ENCODE measurements around the gene TBX10. TPM values are rescaled to one million over a fixed set of nuclear protein-coding genes. Genes with fewer than 3 reads are reported as not detected.
"Not testable (repeated sequence)": the region's sequence is repeated elsewhere in the genome, so short reads cannot be mapped to it uniquely, and the experiment has no call there.

TBX10 gene
- polyA plus RNA-seq, 1 donor, result 4.9 TPM

DNA sequence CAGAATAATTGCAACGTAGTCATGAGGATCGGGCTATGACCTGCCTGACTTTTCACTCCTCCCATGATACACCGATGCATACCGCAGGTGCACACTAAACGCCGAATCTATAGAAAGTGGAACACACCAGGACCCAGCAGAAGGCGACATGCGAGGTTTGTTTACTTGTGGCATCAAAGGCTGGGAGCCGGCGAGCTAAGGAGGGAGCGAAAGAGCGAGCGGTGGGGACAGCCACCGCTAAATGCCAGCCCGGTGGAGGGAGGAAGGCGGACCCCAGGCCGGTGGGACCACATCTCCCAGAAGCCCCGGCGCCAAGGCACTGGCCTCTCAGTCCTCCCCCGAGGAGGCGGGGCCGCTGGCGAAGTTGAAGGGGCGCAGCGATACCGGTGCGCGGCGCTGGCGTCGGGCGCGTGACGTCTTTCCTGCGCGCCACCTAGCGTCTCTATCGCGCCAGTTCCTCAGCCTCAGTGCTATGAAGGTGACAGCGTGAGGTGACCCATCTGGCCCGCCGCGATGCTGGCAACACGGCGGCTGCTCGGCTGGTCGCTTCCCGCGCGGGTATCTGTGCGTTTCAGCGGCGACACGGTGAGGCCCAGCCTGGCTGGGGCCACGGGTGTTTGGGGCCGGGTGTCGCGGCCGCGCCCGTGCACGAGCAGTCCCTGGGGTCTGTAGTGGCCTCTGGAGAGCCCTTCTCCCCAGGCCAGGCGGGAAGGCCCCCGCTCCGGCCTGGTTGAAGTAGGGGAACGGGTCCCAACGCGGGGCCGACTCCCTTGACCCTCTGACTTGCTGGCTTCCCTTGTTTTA is 32.9 kb downstream of the TBX10 start, which contains the start of gene NDUFV1:
NDUFV1 (plus strand) TSS at position 445 of the 804 bp plus-strand sequence; CDS start at position 514, 69 bp downstream.
- Histone ChIP-seq H3K27me3 (ENCODE audit: control insufficient read depth, insufficient read depth, low read length) (no peaks in the 10 kb centered on the region), H3K4me1 (ENCODE audit: control insufficient read depth, insufficient read depth, low read length) (peaks cover 9% of the 10 kb centered on the region), H3K27ac (ENCODE audit: low read length) (peak within 1 kb of the TSS; percentile 59), H3K9me3 (ENCODE audit: control insufficient read depth, low read depth, low read length) (no peaks in the 10 kb centered on the region), H3K4me3 (ENCODE audit: low read length) (peak within 1 kb of the TSS; percentile 83), H3K36me3 (ENCODE audit: control insufficient read depth, insufficient read depth, low read length) (peaks cover 32% of the 10 kb centered on the region)
- WGBS (ENCODE audit: insufficient coverage, low lambda C conversion rate), result no CpG with 5 or more reads among the region's 69 CpGs
- peak; percentile 96 to 97 for DNase-seq

DNA sequence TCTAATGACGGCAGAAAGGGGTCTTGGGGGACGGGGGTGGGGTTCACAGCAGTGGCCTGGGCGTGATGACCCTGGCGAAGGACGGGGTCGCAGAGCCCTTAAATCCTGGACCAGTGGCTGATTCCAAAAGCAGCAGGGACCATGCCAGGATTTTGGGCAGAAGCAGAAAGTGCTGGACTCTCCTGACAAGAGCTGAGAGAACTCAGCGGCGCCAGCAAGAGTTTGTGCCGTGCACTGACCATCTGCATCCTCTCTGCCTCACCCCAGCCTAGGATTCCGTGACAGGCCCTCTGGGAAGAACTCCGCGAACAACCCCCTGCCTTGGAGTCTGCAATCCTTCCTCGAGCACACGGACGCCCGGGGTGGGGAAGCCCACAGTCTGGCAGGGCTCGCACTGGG is 33.5 kb downstream of the TBX10 start:
- H3K27ac ChIP-seq (ENCODE audit: low read length), result peak overlapping the region; percentile 37
- no CpG with 5 or more reads among the region's 17 CpGs for WGBS (ENCODE audit: insufficient coverage, low lambda C conversion rate)
- peaks cover 9% of the 10 kb centered on the region for H3K4me1 ChIP-seq (ENCODE audit: control insufficient read depth, insufficient read depth, low read length)
- peaks cover 27% of the 10 kb centered on the region for H3K36me3 ChIP-seq (ENCODE audit: control insufficient read depth, insufficient read depth, low read length)
- DNase-seq, result no peak
- H3K9me3 ChIP-seq (ENCODE audit: control insufficient read depth, low read depth, low read length), result no peaks in the 10 kb centered on the region
- no peaks in the 10 kb centered on the region for H3K27me3 ChIP-seq (ENCODE audit: control insufficient read depth, insufficient read depth, low read length)
- H3K4me3 ChIP-seq (ENCODE audit: low read length), result peak overlapping the region; percentile 83

DNA sequence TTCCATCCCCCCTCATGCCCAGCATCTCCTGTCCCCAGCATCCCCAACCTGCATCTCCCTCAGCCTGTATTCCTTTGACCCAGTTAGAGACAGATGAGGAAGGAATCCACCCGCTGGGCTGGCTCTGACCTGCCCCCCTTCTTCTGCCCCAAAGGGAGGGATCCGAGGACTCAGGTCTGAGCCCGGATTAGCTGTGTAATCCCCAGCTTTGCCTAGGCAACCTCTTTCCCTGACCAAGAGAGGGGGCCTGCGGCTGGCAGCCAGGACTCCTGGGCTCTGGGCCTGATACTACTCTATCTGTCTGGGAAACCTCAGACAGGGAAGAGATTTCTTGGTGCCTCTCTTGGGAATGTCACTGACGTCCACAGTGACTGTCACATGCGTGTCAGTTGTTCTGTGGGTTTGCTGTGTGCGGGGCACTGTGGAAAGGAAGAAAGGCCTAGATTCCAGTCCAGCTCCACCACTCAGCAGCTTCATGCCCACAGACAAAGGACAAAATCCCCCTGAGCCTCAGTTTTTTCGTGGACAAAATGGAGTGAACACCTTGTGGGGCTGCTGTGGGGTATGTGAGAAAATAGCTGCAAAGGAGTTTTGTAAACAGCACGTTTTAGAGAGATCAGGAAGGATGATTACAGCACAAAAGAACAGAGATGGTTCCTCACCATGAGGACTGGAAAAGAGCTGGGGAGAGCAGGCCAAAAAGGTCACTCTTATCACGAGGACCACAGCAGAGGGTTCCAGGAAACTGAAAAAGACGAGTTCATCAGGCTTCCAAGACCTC is 34.1 kb downstream of the TBX10 start:
- H3K27ac ChIP-seq (ENCODE audit: low read length), result no peak overlapping the region
- H3K36me3 ChIP-seq (ENCODE audit: control insufficient read depth, insufficient read depth, low read length), result peaks cover 20% of the 10 kb centered on the region
- no peak for DNase-seq
- peaks cover 9% of the 10 kb centered on the region for H3K4me1 ChIP-seq (ENCODE audit: control insufficient read depth, insufficient read depth, low read length)
- H3K27me3 ChIP-seq (ENCODE audit: control insufficient read depth, insufficient read depth, low read length), result no peaks in the 10 kb centered on the region
- H3K4me3 ChIP-seq (ENCODE audit: low read length), result no peak overlapping the region
- no peaks in the 10 kb centered on the region for H3K9me3 ChIP-seq (ENCODE audit: control insufficient read depth, low read depth, low read length)
- 40% methylated on average over 1 of the region's 11 CpGs for WGBS (ENCODE audit: insufficient coverage, low lambda C conversion rate)

DNA sequence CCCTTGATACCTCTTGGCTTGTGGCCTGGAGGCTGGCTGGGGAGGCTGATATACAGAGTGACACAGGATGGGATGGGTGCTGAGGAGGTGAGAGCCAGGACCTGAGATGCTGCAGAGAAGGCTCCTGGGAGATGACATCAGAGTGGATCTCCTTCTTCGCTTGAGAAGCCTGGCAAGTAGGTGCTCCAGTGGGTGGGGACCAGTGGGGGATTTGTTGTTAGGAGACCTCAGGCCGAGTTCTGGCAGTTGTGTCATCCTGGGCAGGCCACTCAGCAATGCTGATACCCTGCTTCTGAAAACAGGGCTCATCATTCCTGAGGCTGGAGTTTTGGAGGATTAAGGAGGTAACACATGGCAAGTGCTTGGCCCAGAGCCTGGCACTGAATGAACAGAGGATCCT is 34.7 kb downstream of the TBX10 start:
- no peaks in the 10 kb centered on the region for H3K27me3 ChIP-seq (ENCODE audit: control insufficient read depth, insufficient read depth, low read length)
- H3K9me3 ChIP-seq (ENCODE audit: control insufficient read depth, low read depth, low read length), result no peaks in the 10 kb centered on the region
- H3K4me1 ChIP-seq (ENCODE audit: control insufficient read depth, insufficient read depth, low read length), result peaks cover 13% of the 10 kb centered on the region
- H3K27ac ChIP-seq (ENCODE audit: low read length), result no peak overlapping the region
- H3K4me3 ChIP-seq (ENCODE audit: low read length), result no peak overlapping the region
- DNase-seq, result no peak
- no CpG with 5 or more reads among the region's 2 CpGs for WGBS (ENCODE audit: insufficient coverage, low lambda C conversion rate)
- peaks cover 16% of the 10 kb centered on the region for H3K36me3 ChIP-seq (ENCODE audit: control insufficient read depth, insufficient read depth, low read length)

DNA sequence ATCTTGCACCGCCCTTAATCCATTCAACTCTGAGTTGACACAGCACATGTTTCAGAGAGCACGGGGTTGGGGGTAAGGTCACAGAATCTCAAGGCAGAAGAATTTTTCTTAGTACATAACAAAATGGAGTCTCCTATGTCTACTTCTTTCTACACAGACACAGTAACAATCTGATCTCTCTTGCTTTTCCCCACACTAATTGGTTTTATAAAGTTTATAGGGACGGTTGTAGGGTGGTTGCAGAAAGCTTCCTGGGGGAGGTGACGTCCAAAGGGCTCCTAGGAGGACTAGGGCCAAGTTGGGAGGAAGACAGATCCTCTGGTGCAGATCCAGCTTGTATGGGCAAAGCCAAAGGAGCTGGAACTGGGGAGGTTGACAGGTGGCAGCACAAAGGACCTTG is 35.4 kb downstream of the TBX10 start:
- not testable (repeated sequence) for H3K27me3 ChIP-seq (ENCODE audit: control insufficient read depth, insufficient read depth, low read length); H3K4me3 ChIP-seq (ENCODE audit: low read length); H3K27ac ChIP-seq (ENCODE audit: low read length); H3K9me3 ChIP-seq (ENCODE audit: control insufficient read depth, low read depth, low read length); H3K36me3 ChIP-seq (ENCODE audit: control insufficient read depth, insufficient read depth, low read length); DNase-seq
- peaks cover 13% of the 10 kb centered on the region for H3K4me1 ChIP-seq (ENCODE audit: control insufficient read depth, insufficient read depth, low read length)
- no CpG with 5 or more reads among the region's 4 CpGs for WGBS (ENCODE audit: insufficient coverage, low lambda C conversion rate)

DNA sequence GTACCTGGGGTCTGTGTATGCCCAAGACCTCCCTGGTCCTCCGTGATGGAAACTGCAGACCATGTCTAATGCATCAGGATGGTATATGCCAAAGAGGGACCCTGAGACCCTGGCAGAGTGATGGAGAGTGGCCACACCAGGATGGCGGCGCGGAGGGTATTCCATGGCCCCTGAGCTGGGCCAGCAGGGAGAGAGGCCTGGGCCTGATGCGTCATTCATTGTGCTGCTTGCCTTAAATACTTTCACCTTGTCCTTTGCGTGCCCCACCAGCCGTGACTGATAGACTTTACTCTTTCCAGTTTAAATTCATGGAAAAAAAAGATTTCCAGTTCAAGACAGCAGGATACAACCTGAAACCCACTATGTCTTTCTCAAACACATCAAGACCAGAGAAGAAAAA is 38.5 kb downstream of the TBX10 start:
- Histone ChIP-seq H3K36me3 (ENCODE audit: control insufficient read depth, insufficient read depth, low read length) (no peaks in the 10 kb centered on the region), H3K27me3 (ENCODE audit: control insufficient read depth, insufficient read depth, low read length) (no peaks in the 10 kb centered on the region), H3K4me3 (ENCODE audit: low read length) (no peak overlapping the region), H3K9me3 (ENCODE audit: control insufficient read depth, low read depth, low read length) (peaks cover 7% of the 10 kb centered on the region), H3K4me1 (ENCODE audit: control insufficient read depth, insufficient read depth, low read length) (peaks cover 4% of the 10 kb centered on the region), H3K27ac (ENCODE audit: low read length) (no peak overlapping the region)
- DNase-seq, result no peak
- no CpG with 5 or more reads among the region's 7 CpGs for WGBS (ENCODE audit: insufficient coverage, low lambda C conversion rate)

DNA sequence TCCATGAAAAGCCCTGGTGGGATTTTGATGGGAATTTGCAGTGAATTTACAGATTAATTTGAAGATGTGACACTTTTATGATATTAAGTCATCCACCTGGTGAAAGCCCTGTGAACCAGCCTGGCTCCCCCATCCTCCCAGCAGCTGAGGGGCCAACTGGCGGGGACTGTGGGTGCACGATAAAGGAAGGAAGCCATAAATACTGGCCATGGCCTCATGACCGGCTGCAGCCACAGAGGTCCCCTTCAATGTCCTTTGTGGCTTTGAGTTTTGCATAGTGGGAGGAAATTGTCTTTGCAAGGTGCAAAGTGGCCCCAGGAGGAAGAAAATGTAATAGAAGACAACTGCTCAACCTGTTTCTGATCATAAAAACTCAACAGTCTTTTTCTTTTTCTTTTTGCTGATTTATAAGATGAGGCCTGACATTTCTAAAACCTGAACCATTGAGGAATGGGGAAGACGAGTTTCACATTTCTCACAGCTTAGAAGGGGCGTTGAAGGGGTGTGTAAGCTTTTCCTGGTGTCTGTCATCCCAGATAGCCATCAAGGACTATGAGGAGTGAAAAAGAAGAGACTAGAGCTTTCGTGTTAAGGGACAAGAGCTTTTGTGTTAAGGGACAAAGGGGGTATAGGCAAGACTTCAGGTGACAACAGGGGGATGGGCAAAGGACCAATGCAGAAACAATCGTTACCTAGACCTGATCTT is 39.1 kb downstream of the TBX10 start:
- DNase-seq, result peak in 1 of 2 donors; percentile 40
- 79% methylated on average over 2 of the region's 7 CpGs for WGBS (ENCODE audit: insufficient coverage, low lambda C conversion rate)
- H3K27ac ChIP-seq (ENCODE audit: low read length), result no peak overlapping the region

DNA sequence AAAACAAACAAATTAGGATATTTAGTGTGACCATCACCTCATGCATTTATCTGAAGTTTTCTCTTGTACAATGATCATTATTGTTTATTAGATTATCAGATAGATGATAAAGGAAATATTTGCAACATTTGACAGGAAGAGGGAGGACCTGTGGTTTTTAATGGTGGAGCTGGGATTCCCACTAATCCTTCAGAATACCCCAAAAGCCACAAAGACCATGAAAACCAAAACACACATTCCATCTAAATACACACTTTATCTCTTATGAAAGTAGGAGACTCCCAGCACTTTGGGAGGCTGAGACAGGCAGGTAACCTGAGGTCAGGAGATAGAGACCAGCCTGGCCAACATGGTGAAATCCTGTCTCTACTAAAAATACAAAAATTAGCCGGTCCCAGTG is 40.4 kb downstream of the TBX10 start:
- no CpG with 5 or more reads among the region's 1 CpG for WGBS (ENCODE audit: insufficient coverage, low lambda C conversion rate)
- Histone ChIP-seq H3K4me1 (ENCODE audit: control insufficient read depth, insufficient read depth, low read length) (peaks cover 4% of the 10 kb centered on the region), H3K4me3 (ENCODE audit: low read length) (no peak overlapping the region), H3K36me3 (ENCODE audit: control insufficient read depth, insufficient read depth, low read length) (no peaks in the 10 kb centered on the region), H3K9me3 (ENCODE audit: control insufficient read depth, low read depth, low read length) (peaks cover 7% of the 10 kb centered on the region), H3K27ac (ENCODE audit: low read length) (no peak overlapping the region), H3K27me3 (ENCODE audit: control insufficient read depth, insufficient read depth, low read length) (no peaks in the 10 kb centered on the region)
- DNase-seq, result no peak

More for the DNA sequence above, 39.1 kb downstream of the TBX10 start:
- peaks cover 7% of the 10 kb centered on the region for H3K9me3 ChIP-seq (ENCODE audit: control insufficient read depth, low read depth, low read length)
- H3K4me1 ChIP-seq (ENCODE audit: control insufficient read depth, insufficient read depth, low read length), result peaks cover 4% of the 10 kb centered on the region
- H3K27me3 ChIP-seq (ENCODE audit: control insufficient read depth, insufficient read depth, low read length), result no peaks in the 10 kb centered on the region
- no peaks in the 10 kb centered on the region for H3K36me3 ChIP-seq (ENCODE audit: control insufficient read depth, insufficient read depth, low read length)
- no peak overlapping the region for H3K4me3 ChIP-seq (ENCODE audit: low read length)

DNA sequence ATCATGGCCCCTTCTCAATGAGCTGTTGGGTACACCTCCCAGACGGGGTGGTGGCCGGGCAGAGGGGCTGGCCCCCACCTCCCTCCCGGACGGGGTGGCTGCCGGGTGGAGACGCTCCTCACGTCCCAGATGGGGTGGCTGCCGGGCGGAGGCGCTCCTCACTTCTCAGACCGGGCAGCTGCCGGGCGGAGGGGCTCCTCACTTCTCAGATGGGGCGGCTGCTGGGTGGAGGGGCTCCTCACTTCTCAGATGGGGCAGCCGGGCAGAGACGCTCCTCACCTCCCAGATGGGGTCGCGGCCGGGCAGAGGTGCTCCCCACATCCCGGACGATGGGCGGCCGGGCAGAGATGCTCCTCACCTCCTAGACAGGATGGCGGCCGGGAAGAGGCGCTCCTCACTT is 41.6 kb downstream of the TBX10 start:
- H3K4me3 ChIP-seq (ENCODE audit: low read length); DNase-seq; H3K36me3 ChIP-seq (ENCODE audit: control insufficient read depth, insufficient read depth, low read length); H3K27ac ChIP-seq (ENCODE audit: low read length); H3K9me3 ChIP-seq (ENCODE audit: control insufficient read depth, low read depth, low read length); H3K27me3 ChIP-seq (ENCODE audit: control insufficient read depth, insufficient read depth, low read length): not testable (repeated sequence)
- H3K4me1 ChIP-seq (ENCODE audit: control insufficient read depth, insufficient read depth, low read length), result peaks cover 15% of the 10 kb centered on the region
- no CpG with 5 or more reads among the region's 26 CpGs for WGBS (ENCODE audit: insufficient coverage, low lambda C conversion rate)

DNA sequence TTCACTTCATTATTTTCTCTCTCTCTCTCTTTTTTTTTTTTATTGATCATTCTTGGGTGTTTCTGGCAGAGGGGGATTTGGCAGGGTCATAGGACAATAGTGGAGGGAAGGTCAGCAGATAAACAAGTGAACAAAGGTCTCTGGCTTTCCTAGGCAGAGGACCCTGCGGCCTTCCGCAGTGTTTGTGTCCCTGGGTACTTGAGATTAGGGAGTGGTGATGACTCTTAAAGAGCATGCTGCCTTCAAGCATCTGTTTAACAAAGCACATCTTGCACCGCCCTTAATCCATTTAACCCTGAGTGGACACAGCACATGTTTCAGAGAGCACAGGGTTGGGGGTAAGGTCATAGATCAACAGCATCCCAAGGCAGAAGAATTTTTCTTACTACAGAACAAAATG is 42.1 kb downstream of the TBX10 start:
- H3K36me3 ChIP-seq (ENCODE audit: control insufficient read depth, insufficient read depth, low read length); H3K9me3 ChIP-seq (ENCODE audit: control insufficient read depth, low read depth, low read length); DNase-seq; H3K4me3 ChIP-seq (ENCODE audit: low read length); H3K27ac ChIP-seq (ENCODE audit: low read length); H3K27me3 ChIP-seq (ENCODE audit: control insufficient read depth, insufficient read depth, low read length): not testable (repeated sequence)
- H3K4me1 ChIP-seq (ENCODE audit: control insufficient read depth, insufficient read depth, low read length), result peaks cover 17% of the 10 kb centered on the region
- no CpG with 5 or more reads among the region's 3 CpGs for WGBS (ENCODE audit: insufficient coverage, low lambda C conversion rate)

Measured in large intestine (tissue), 3 donors.